CD14-positive monocyte (primary cell): ENCODE results near the gene FOXRED1. TPM values are rescaled to one million over a fixed set of nuclear protein-coding genes. Genes with fewer than 3 reads are reported as not detected.

ENCODE experiments used
- DNase-seq, 3 donors: peaks; one replicate each; pipeline ENCODE4 v3.0.0-alpha.2; 2011 to 2022
- H2AFZ ChIP-seq: 2 replicates; pipeline ENCODE4 v1.6.0; 2012; ENCODE audit warnings: mild to moderate bottlenecking, low read depth, low read length, inconsistent platforms; ENCODE audit not compliant: insufficient read depth, poor library complexity, severe bottlenecking
- H3K27ac ChIP-seq, 2 donors: 1 replicate in 1 of 2; 2 replicates in 1 of 2; pipeline ENCODE4 v1.5.1; 2012 to 2013; ENCODE audit warnings: low read length in 2 of 2, control low read depth in 1 of 2, inconsistent platforms in 1 of 2, low read depth in 1 of 2, mild to moderate bottlenecking in 1 of 2
- H3K27me3 ChIP-seq, 2 donors: one replicate each; pipeline versions ENCODE4 v1.6.0 to v1.6.1; 2011 to 2013; ENCODE audit warnings: low read length in 2 of 2; ENCODE audit not compliant: control insufficient read depth in 2 of 2, insufficient read depth in 2 of 2
- H3K36me3 ChIP-seq, 2 donors: replicated peaks in 1 of 2; 1 replicate in 1 of 2; 2 replicates in 1 of 2; pipeline versions ENCODE4 v1.5.1 to v1.6.1; 2012 to 2013; ENCODE audit warnings: low read length in 2 of 2, control low read depth in 1 of 2, inconsistent platforms in 1 of 2, mild to moderate bottlenecking in 1 of 2; ENCODE audit not compliant: insufficient read depth in 2 of 2, control insufficient read depth in 1 of 2
- H3K4me1 ChIP-seq, 2 donors: 1 replicate in 1 of 2; 2 replicates in 1 of 2; pipeline versions ENCODE4 v1.5.1 to v1.6.1; 2012 to 2013; ENCODE audit warnings: low read length in 2 of 2, control low read depth in 1 of 2, inconsistent platforms in 1 of 2, mild to moderate bottlenecking in 1 of 2, moderate library complexity in 1 of 2; ENCODE audit not compliant: insufficient read depth in 2 of 2, control insufficient read depth in 1 of 2
- H3K4me2 ChIP-seq: replicated peaks from 2 replicates; pipeline ENCODE3; 2012; ENCODE audit warnings: low read length, moderate library complexity, mild to moderate bottlenecking; ENCODE audit not compliant: poor library complexity, severe bottlenecking; ENCODE audit errors: extremely low read depth
- H3K4me3 ChIP-seq, 3 experiments: fragments of 200-600 bp in 1 of 3; sonication (generic) in 1 of 3; replicated peaks in 1 of 3; 1 replicate in 2 of 3; 2 replicates in 1 of 3; pipeline ENCODE4 v1.5.1; 2011 to 2013; ENCODE audit warnings: low read length in 3 of 3, mild to moderate bottlenecking in 3 of 3, control low read depth in 2 of 3, low read depth in 2 of 3, inconsistent platforms in 1 of 3, moderate library complexity in 1 of 3
- H3K79me2 ChIP-seq: 2 replicates; pipeline ENCODE4 v1.6.0; 2012; ENCODE audit warnings: mild to moderate bottlenecking, control low read depth, inconsistent platforms, low read length, moderate library complexity; ENCODE audit not compliant: insufficient read depth
- H3K9ac ChIP-seq: 2 replicates; pipeline ENCODE4 v1.6.0; 2017; ENCODE audit warnings: low read length, mild to moderate bottlenecking; ENCODE audit not compliant: insufficient read depth, poor library complexity, severe bottlenecking
- H3K9me3 ChIP-seq, 2 donors: replicated peaks in 1 of 2; 1 replicate in 1 of 2; 2 replicates in 1 of 2; pipeline versions ENCODE4 v1.5.1 to v1.6.1; 2012 to 2013; ENCODE audit warnings: low read length in 2 of 2, control low read depth in 1 of 2; ENCODE audit not compliant: control insufficient read depth in 1 of 2, insufficient read depth in 1 of 2
- H4K20me1 ChIP-seq: 2 replicates; pipeline ENCODE4 v1.6.0; 2012; ENCODE audit warnings: mild to moderate bottlenecking, low read length, control low read depth, moderate library complexity; ENCODE audit not compliant: insufficient read depth
- H3K27ac Mint-ChIP-seq, 7 donors: one replicate each; pipeline ENCODE4 v1.8.0; 2020; ENCODE audit warnings: mild to moderate bottlenecking in 7 of 7, mixed read lengths in 7 of 7, moderate library complexity in 6 of 7, inconsistent platforms in 2 of 7
- H3K27me3 Mint-ChIP-seq, 3 donors: one replicate each; pipeline ENCODE4 v1.8.0; 2021 to 2022; ENCODE audit warnings: low read depth in 3 of 3, mild to moderate bottlenecking in 3 of 3, mixed read lengths in 3 of 3, moderate library complexity in 3 of 3, inconsistent platforms in 1 of 3
- H3K36me3 Mint-ChIP-seq, 2 donors: one replicate each; pipeline ENCODE4 v1.8.0; 2020; ENCODE audit warnings: mixed read lengths in 2 of 2, inconsistent platforms in 1 of 2, mild to moderate bottlenecking in 1 of 2
- H3K4me1 Mint-ChIP-seq: one replicate; pipeline ENCODE4 v1.8.0; 2020; ENCODE audit warnings: mild to moderate bottlenecking, mixed read lengths
- H3K4me3 Mint-ChIP-seq, 2 donors: one replicate each; pipeline ENCODE4 v1.8.0; 2020; ENCODE audit warnings: mild to moderate bottlenecking in 2 of 2, mixed read lengths in 2 of 2, moderate library complexity in 1 of 2
- H3K9me3 Mint-ChIP-seq, 7 donors: one replicate each; pipeline ENCODE4 v1.8.0; 2020 to 2022; ENCODE audit warnings: mixed read lengths in 7 of 7, mild to moderate bottlenecking in 6 of 7, moderate library complexity in 6 of 7, inconsistent platforms in 2 of 7
- WGBS: methylation state at CpG from one replicate; pipeline ENCODE4 v1.1.5; 2013; ENCODE audit warnings: missing lambda C conversion rate; ENCODE audit not compliant: insufficient coverage; 5-methylcytosine and 5-hydroxymethylcytosine counted together
- intact Hi-C, 2 donors: fragments of 100-400 bp; cut with micrococcal nuclease; formaldehyde crosslinking; loops; one replicate each; pipeline versions ENCODE4 v1.15.0 to v1.15.1; 2023
- polyA plus RNA-seq, 3 donors: library from polyadenylated mRNA; depleted of rRNA in 1 of 3; unstranded in 2 of 3; stranded (reverse) in 1 of 3; fragments of 300-500 nt in 2 of 3; fragments of >200 nt in 1 of 3; fragmentation: Illumina TruSeq in 2 of 3; gene quantifications; 1 replicate in 2 of 3; 2 replicates in 1 of 3; pipeline ENCODE4 v1.2.3, GENCODE V29; 2012 to 2021
- TF ChIP-seq, protein P1 (sequence below): fragments of 200-600 bp; IDR thresholded peaks from one replicate; pipeline ENCODE4 v1.8.0; 2022; ENCODE audit warnings: antibody characterized with exemption, mild to moderate bottlenecking

FOXRED1 gene
- polyA plus RNA-seq, 3 donors: 15.2 to 18.0 (median 15.4) TPM

DNA sequence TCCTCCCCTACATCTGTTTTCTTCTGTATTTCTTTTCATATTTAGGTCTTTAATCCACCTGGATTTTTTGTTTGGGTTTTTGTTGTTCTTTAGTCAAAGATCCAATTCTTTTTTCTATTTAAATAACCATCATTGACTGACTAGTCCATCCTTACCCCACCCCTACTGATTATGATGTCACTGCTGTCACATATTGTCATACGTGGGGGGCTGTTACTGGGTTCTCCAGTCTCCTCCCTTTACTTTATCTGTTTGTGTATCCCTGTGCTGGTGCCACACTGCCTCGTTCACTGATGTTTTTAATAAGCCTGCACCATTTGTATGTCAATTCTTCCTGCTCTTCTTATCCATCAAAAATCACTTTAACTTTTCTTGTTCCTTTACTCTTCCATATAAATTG lies 28.1 kb downstream of the FOXRED1 start:
- H3K36me3 ChIP-seq: peaks cover 31 to 70% of the 10 kb centered on the region in 2 donors
- TF ChIP-seq, protein P1, sequence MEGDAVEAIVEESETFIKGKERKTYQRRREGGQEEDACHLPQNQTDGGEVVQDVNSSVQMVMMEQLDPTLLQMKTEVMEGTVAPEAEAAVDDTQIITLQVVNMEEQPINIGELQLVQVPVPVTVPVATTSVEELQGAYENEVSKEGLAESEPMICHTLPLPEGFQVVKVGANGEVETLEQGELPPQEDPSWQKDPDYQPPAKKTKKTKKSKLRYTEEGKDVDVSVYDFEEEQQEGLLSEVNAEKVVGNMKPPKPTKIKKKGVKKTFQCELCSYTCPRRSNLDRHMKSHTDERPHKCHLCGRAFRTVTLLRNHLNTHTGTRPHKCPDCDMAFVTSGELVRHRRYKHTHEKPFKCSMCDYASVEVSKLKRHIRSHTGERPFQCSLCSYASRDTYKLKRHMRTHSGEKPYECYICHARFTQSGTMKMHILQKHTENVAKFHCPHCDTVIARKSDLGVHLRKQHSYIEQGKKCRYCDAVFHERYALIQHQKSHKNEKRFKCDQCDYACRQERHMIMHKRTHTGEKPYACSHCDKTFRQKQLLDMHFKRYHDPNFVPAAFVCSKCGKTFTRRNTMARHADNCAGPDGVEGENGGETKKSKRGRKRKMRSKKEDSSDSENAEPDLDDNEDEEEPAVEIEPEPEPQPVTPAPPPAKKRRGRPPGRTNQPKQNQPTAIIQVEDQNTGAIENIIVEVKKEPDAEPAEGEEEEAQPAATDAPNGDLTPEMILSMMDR: no peak
- H3K27ac Mint-ChIP-seq: no peak overlapping the region
- H3K4me3 ChIP-seq: no peak overlapping the region
- H3K27ac ChIP-seq: no peak overlapping the region
- WGBS: 78% methylated on average over 2 of the region's 2 CpGs
- no peak overlapping the region for H3K9ac ChIP-seq
- no peaks in the 10 kb centered on the region for H3K27me3 ChIP-seq
- H4K20me1 ChIP-seq: peaks cover 22% of the 10 kb centered on the region
- H3K4me1 Mint-ChIP-seq: peaks cover 11% of the 10 kb centered on the region
- no peak overlapping the region for H2AFZ ChIP-seq
- no peak overlapping the region for H3K4me2 ChIP-seq
- H3K4me1 ChIP-seq: peaks cover 0 to 7% of the 10 kb centered on the region in 2 donors
- intact Hi-C loops: no loop called here
- no peak for DNase-seq
- H3K9me3 ChIP-seq: no peaks in the 10 kb centered on the region
- peaks cover 47 to 81% of the 10 kb centered on the region in 2 donors for H3K36me3 Mint-ChIP-seq
- H3K9me3 Mint-ChIP-seq: no peaks in the 10 kb centered on the region
- H3K27me3 Mint-ChIP-seq: no peaks in the 10 kb centered on the region
- peaks cover 14% of the 10 kb centered on the region for H3K79me2 ChIP-seq
- no peak overlapping the region for H3K4me3 Mint-ChIP-seq

DNA sequence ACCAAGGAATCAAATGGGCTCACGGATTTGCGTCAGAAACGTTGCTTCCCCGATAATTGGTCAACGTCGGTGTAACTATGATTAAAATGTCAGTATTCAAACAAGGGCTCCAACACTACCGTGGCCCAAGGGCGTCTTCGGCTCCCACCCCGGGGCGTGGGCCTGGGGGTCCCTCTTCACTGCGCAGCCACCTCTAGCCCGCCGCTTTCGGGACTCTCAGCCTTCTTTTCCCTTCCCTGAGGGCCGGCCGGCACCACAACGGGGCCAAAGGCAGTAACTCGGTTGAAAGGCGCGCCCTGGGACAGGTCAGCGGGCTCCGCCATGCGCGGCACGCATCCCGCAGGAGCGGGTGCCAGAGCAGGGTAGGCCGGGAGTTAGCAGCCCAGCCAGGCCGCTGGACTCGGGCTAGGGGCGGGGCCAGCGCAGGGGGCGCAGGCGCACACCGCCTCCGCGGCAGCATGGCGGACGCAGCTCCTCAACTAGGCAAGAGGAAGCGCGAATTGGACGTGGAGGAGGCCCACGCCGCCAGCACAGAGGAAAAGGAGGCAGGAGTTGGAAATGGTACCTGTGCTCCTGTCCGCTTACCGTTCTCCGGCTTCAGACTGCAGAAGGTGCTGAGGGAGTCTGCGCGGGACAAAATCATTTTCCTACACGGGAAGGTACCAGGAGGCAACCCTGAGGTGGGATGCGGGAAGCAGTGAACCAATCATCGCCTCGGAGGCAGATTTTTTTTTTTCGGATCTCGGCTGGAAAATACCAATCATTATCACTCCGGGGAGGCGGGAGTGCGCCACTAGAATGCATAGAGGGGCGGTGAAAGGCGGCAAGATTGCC lies 34.9 kb downstream of the FOXRED1 start, which contains the start of gene DCPS:
TSS of gene DCPS (plus strand) at position 438 of the 834 bp plus-strand sequence. CDS start at position 459, 21 bp downstream.
- H3K9me3 ChIP-seq: no peaks in the 10 kb centered on the region
- H3K27me3 ChIP-seq: no peaks in the 10 kb centered on the region
- H3K9ac ChIP-seq: peak within 1 kb of the TSS; percentile 84
- H3K36me3 Mint-ChIP-seq: peaks cover 17 to 48% of the 10 kb centered on the region in 2 donors
- H3K27me3 Mint-ChIP-seq: peaks cover 0 to 2% (median 2%) of the 10 kb centered on the region in 3 donors
- TF ChIP-seq, protein P1: no peak
- H3K4me3 ChIP-seq: peak within 1 kb of the TSS; percentile 70 to 94 (median 91)
- H3K9me3 Mint-ChIP-seq: no peaks in the 10 kb centered on the region
- peak within 1 kb of the TSS; percentile 94 to 99 for H3K4me3 Mint-ChIP-seq
- H4K20me1 ChIP-seq: no peaks in the 10 kb centered on the region
- WGBS: 3% methylated on average over 54 of the region's 61 CpGs
- H2AFZ ChIP-seq: peak within 1 kb of the TSS; percentile 97
- H3K4me1 ChIP-seq: peaks cover 17 to 19% of the 10 kb centered on the region in 2 donors
- peaks cover 24% of the 10 kb centered on the region for H3K4me1 Mint-ChIP-seq
- peak within 1 kb of the TSS; percentile 86 for H3K4me2 ChIP-seq
- H3K36me3 ChIP-seq: peaks cover 0 to 39% of the 10 kb centered on the region in 2 donors
- peaks cover 31% of the 10 kb centered on the region for H3K79me2 ChIP-seq
- peak within 1 kb of the TSS; percentile 68 to 82 for H3K27ac ChIP-seq
- intact Hi-C loops: no loop called here
- peak; percentile 83 to 88 (median 87) for DNase-seq
- H3K27ac Mint-ChIP-seq: peak within 1 kb of the TSS; percentile 89 to 96 (median 92)
